Activated CD4-positive, alpha-beta T cell treated with anti-CD3 and anti-CD28 coated beads, Interleukin-10, Interleukin-2, amounts not matched to agents 100 ng/mL and 50 ng/mL, durations not matched to agents 16 hours and 8 hours (primary cell): ENCODE results near the gene SCFD2.
A peak's percentile ranks its signal among the peaks of the same experiment; 100 is the strongest.
"Not testable (repeated sequence)": the region's sequence is repeated elsewhere in the genome, so short reads cannot be mapped to it uniquely, and the experiment has no call there.

Source experiments
- DNase-seq: peaks from one replicate; pipeline ENCODE4 v3.0.0-alpha.2; 2020

SCFD2 gene

DNA sequence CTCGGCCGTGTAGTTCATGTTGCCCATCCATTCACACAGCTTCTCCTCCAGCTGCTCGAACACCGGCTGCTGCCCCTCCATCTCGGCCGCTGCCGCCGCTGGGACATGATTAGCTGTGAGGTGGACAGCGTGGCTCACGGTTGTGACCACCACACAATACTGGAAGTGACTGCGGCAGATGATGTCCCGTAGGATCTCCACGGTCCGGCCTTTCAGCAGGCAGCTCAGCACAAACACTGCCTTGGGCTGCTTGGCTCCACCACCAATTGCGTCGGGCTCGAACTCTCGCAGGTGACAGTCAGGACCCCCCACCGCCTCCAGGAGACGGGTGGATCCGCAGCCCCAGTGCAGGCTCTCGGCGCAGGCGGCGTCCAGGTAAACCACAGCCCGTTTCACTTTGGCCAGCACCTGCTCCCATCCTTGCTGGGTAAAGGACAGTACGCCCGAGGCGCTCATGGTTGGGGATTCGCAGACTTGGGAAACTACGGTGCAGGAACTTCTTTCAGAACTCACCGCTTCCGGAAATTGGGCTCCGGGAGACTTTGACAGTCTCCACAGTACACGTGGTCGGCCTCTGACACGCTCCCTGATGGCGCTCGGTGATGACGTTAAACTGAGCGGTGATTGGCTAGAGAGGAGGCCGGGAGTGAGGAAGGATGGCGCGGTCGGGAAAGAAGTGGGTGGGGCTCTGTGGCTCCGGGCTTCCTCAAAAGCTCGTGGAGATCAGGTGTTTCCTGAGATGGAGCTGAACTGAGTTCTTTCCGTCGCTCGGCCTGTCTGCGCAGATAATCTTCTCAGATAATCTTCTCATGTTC, at the start of gene SCFD2:
Gene SCFD2, minus strand, starts transcription at position 576 of the 815 bp plus-strand sequence.
- DNase-seq, result peak; percentile 98

DNA sequence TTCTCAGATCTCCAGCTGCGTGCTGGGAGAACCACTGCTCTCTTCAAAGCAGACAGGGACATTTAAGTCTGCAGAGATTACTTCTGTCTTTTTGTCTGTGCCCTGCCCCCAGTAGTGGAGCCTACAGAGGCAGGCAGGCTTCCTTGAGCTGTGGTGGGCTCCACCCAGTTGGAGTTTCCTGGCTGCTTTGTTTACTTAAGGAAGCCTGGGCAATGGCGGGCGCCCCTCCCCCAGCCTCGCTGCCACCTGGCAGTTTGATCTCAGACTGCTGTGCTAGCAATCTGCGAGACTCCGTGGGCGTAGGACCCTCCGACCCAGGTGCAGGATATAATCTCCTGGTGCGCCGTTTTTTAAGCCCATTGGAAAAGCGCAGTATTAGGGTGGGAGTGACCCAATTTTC, 43.6 kb upstream of the SCFD2 start:
- DNase-seq, result not testable (repeated sequence)

DNA sequence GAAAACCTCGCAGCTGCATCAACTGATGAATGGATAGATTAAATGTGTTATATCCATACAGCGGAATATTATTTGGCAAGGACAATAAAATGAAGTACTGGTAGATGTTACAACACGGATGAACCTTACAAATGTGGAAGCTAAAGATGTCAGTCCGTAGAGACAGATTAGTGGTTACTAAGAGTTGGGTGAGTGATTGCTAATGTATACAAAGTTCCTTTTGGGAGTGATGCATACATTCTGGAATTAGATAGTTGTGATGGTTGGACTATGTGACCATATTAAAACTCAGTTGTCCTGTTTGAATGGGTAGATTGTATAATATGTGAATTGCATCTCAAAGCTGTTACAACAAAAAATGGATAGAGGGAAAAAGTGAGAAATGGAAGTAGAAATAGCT, 14.4 kb upstream of the SCFD2 start:
- no peak for DNase-seq

DNA sequence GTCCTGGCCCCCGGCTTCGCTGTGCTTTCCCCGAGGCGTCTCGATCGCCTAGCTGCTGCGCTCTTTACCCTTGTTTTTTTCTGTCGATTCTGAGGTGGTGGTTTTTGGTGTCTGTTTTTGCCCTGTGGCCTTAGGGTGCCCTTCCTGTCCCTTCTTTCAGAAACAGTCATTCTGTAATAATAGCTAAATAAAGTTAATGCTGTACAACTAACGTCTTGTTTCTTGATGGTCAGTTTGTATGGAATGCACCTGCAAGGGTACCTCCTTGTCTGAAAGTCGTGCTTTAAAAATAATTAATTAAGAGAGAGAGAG, 12.3 kb upstream of the SCFD2 start:
- no peak for DNase-seq

DNA sequence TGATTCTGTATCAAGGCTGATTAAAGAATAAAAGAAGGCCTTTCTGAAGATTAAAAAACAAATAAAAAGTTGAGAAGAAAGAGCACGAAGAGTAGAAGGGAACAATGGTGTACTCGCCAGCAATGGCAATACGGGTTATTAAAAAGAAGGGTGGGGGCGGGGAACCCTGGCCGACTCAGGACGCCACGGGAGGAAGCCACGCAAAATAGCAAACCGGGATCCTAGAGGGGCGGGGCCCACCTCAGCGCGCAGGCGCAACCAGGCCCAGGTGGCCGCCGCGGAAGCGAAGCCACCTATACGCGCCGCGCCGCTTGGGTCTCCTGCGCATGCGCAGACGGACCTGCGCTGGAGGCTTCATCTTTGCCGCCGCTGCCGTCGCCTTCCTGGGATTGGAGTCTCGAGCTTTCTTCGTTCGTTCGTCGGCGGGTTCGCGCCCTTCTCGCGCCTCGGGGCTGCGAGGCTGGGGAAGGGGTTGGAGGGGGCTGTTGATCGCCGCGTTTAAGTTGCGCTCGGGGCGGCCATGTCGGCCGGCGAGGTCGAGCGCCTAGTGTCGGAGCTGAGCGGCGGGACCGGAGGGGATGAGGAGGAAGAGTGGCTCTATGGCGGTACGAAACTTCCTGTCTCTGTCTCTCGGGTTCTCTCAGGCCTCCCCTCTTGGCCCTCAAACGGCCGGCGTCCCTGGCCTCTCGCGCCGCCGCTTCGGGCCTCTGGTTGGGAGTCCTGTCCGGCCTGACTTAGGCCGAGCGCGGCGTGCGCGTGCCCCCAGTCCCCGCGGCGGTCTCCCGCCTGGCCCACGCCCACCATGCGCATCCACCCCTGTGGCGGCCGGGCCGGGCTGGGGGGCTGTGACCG, 11.7 kb upstream of the SCFD2 start, which contains the start of gene FIP1L1:
Gene FIP1L1, plus strand, starts transcription at position 323 of the 852 bp plus-strand sequence. Its CDS starts 198 bp downstream, at position 521.
- DNase-seq, result peak; percentile 97

DNA sequence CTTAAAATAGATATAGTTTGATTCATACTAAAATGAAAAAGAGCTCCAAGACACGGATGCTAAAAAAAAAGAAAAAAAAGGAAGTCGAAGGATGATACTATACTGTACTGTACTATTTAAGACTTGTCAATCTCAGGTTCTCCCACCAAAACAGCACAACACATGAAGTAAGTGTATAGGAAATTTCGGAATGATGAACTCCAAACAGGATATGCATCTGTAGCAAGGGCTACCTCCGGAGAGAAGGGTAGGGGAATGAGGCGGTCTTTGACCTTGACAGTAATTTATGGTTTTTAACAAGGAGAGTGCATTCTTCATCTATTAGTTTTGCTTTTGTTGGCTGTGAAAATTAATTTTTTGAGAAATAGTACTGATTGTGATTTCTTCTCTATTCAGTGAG, 11.0 kb upstream of the SCFD2 start:
- no peak for DNase-seq

DNA sequence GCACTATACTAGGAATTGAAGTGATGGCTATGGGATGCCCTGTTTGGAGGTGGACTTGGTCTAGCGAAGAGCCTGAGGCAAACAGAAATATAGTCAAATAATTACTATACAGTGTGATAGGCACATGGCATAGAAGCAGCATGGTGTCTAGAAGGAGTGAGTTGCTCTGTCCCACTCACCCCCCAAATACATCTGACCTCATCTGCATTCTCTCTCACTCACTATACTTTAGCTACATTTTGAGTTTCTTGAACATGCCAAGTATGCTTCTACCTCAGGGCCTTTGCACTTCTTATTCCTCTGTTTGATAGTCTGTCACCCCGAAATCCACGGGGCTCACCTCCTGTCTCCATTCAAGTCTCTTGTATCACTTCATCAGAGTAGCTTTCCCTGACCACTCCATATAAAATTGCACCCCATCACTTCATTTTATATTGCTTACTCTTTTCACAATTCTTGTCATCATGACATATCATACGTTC, 9.0 kb upstream of the SCFD2 start:
- no peak for DNase-seq

DNA sequence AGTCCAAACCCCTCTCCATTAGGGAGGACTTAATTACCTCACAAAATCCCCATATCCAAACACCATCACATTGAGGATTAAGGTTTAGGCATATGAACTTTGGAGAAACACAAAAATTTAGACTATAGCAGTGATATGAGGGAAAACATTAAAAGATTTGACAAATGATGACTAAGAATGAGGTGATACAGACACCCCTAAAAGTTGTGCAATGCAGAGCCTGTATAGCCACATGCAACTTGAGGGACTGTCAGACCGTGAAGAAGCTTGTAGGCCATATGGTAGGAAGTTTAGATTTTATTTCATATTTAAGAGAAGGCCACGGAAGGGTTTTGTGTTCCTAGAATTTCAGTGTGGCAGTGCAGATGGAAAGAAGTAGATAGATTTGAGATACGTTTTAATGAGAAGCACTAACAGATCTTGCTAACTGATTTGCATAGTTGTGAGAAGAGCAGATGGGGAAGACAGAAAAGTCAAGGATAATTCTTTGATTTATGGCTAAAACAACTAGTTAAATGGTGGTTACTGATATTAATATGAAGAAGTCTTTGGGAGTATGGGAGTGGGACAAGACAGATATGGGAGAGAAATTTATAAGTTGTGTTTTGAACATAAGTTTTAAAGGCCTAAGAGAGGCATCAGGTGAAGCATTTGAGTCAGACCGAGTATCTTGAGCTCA, 6.1 kb upstream of the SCFD2 start:
- DNase-seq, result no peak

DNA sequence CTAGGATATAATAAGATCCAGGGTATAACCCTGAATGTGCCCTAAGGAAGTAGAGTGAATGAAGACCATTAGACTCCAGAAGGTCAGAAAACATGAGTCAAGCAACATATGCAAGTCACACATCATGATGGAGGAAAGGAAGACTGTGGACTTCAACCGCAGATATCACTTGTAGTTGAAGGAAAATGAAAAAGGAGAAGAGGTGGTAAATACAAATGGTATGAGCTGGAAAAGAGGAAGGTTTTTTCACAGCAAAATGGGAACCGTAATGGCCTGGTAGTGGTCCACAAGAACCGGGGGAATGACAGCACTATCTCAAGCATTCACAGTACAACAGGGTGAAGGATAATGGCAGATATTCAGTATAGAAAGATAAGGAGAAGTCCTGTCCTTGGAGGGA, 5.2 kb upstream of the SCFD2 start:
- DNase-seq, result no peak

DNA sequence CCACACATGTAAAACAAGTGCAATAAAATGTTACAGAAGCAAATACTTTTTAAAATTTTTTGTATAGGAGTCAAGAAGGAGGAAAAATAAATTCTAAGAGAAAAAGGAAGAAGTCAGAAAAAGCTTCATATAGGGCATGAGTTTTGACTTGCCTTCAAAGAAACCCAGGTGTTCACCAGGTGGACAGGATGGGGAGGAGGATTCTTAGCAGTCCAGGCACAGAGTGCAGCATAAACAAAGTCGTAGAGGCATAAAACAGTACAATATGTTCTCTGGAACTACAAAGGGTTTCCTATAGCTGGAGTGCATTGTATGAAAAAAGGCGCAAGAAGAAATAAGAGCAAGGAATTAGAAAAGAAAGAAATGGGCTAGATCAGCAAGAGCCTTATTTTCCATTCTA, 1.9 kb upstream of the SCFD2 start:
- DNase-seq, result no peak

DNA sequence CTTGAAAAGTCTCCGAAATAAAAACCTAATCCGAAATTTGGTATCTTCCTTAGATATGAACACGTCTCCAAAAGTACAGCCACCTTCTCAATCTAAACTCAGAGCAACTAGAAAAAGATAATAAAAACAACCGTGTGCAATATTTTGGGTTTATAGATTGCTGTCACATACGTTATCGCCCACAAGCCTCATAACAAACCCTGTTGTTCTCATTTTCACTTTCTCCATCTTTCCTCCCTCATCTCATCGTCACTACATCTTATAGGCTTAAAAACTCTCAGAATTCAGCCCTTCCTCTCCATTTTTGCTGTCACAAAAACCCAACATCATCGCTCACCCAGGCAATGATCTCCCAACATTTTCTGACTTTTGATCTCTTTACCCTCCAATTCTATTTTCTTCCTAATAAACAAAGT, 448 bp upstream of the SCFD2 start:
- DNase-seq, result no peak

DNA sequence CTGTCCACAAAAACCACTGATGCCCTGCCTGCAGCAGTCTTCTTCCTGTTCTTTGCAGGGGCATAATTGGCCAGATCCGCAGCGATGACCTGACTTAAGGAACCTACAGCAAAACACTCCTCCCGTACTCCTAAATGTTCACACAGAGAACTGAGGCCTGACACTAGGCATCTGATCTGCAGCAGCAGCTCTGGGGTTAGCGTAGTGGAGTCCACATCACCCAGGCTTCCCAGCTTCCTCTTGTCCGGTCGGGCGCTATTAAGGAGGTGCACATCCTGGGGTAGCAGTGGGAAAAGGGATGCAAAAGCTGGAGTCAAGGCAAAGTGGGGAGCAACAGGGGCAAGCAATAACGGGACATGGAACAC, 758 bp downstream of the SCFD2 start:
- DNase-seq, result peak; percentile 28

DNA sequence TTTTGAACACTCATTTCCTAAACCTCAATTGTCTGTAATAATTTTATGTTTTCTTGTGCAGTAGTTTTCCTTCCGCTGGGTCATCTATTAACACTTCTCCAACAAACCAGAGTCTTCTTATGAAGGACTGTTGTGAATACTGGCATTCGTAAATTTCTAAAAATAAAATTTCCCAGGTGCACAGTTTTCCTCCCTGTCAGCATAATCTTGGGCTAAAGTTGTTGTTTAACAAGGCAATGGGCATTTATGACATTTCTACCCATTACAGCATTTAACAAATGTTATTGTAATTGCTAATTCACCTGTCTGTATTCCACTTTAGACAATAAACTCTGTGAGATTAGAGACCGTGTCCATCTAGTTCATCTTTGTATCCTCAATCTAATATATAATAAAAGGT, 1.2 kb downstream of the SCFD2 start:
- DNase-seq, result no peak

DNA sequence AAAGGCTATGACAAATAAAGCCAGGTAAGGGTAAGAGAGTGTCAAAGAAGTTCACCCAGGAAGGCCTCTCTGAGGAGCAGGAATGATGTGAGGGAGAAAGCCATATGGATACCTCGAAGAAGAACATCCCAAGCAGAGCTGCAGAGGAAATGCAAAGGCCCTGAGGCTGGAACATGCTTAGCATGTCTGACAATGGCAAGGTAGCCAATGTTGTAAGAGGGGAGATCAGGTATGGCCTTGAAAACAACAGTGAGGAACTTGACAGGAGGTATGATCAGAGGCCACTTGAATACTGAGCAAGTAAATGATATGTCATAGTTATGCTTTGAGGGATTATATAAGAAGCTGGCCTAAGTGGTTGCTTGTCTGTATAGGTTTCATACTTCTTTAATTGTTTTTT, 3.8 kb downstream of the SCFD2 start:
- no peak for DNase-seq

DNA sequence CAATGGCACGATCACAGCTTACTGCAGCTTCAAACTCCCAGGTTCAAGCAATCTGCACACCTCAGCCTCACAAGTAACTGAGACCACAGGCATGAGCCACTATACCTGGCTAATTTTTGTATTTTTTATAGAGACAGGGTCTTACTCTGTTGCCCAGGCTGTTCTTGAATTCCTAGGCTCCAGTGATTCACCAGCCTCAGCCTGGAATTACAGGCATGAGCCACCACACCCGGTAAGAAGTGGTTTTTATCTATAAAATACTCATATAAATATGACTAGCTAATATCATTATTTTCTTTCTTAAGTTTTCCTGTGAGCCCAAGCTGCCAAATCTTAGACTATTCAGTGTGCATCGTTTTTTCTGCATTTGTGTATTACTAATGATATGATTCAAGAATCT, 4.4 kb downstream of the SCFD2 start:
- DNase-seq, result no peak

DNA sequence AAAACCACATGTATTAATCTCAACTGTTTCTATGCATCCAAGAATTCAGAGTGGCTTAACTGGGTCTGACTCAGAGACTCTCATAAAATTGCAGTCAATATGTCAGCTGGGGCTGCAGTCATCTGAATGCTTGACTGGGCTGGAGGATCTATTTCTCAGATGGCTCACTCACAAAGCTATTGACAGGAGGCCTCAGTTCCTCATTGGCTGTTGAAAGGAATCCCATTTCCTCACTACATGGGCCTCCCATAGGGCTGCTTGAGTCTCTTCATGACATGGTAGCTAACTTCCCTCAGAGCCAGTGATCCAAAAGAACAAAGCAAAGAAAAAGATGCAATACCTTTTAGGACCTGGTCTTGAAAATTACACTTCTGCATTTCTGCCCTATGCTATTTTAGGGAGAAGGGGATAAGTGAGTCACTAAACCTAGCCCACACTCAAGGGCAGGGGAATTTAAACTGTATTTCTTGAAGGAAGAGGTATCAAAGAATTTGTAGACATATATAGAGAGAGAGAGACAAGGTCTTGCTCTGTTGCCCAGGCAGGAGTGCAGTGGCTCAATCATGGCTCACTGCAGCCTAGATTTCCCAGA, 9.8 kb downstream of the SCFD2 start:
- DNase-seq, result no peak

DNA sequence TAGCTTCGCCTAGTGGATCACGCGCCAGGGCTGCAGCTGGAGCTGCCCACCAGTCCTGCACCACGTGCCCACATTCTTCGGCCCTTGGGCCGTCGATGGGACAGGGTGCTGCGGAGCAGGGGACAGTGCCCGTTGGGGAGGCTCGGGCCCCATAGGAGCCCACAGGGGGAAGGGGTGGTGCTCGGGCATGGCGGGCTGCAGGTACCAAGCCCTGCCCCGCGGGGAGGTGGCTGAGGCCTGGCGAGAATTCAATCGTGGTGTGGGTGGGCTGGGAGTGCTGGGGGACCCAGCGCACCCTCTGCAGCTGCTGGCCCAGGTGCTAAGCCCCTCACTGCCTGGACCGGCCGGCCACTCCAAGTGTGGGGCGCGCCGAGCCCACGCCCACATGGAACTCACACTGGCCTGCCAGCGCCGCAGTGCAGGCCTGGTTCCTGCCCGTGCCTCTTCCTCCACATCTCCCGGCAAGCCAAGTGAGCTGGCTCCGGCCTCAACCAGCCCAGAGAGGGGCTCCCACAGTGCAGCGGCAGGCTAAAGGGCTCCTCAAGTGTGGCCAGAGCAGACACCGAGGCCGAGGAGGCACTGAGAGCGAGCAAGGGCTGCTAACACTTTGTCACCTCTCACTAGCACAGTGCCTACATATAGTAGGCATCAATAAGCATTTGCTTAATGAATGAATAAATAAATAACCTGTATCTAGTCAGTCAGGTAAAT, 11.7 kb downstream of the SCFD2 start:
- no peak for DNase-seq

DNA sequence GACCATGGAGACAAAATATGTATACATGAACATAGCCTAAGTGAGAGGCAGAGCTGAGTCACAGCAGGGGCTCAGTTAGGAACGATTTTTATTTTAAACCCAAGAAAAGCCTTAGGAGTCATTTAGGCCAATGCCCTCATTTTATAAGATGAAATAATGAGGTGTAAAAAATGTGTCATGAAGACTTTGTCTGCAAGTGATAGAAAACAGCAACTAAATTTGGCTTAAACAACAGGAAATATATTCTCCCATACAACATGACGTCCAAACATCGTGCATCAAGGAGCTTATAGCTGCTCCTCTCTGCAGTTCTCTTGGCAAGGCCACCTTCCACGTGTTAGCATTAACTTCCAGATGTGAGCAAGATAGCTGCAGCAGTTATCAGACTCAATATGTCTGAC, 16.8 kb downstream of the SCFD2 start:
- DNase-seq, result no peak

DNA sequence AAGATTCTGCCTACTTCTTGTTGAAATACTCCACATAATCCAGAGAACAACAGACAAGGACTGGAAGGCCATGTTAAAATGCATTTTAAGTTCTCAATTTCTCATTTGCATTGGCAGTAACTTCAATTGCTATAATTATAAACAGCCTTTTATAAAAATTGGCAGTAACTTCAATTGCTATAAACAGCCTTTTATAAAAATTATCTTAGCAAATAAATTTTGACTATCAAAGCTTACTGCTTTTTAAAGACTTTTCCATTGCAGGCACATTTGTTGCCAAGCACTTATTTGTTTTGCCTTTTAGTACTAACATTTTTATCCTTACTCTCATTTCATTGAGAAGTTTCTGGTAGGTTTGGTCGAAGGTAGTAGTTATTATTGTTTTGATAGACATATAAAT, 17.8 kb downstream of the SCFD2 start:
- no peak for DNase-seq

DNA sequence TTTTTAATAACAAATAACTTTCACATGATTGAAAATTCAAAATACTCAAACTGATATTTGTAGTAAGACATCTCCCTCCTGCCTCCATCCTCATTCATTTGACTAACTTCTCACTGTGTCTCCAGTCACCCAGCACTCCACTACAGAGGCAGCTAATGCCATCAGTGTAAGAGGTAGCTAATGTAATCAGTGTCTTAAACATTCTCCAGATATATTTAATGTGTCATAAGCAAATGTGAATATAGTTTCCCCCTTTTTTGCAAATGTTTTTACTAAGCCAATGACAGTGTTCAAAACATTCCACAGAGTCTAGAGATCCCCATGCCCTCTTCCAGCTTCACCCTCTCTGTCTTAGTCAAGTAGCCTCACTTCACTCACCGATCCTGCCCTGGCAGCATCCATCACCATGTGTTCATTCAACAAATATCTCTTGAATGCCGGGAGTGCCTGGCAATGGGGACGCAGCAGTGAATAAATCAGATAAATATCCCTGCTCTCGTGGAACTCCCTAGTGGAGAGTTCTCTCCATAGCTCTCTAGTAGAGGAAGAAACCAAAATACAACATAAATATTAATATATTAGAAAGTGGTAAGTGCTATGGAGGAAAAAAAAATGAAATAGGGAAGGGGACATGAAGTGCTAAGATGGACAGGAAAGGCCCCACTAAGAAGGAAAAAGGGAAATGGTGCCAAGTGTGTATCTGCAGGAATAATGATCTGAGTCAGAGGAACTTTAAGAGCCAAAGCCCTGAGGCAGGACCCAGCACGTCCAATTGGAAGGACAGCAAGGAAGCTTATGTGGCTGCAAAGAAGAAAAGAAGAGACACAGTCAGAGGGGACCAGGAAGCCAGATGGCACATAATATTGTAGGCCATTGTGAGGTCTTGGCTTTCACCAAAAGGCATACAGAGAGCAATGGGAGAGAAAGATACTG, 18.7 kb downstream of the SCFD2 start:
- DNase-seq, result no peak

DNA sequence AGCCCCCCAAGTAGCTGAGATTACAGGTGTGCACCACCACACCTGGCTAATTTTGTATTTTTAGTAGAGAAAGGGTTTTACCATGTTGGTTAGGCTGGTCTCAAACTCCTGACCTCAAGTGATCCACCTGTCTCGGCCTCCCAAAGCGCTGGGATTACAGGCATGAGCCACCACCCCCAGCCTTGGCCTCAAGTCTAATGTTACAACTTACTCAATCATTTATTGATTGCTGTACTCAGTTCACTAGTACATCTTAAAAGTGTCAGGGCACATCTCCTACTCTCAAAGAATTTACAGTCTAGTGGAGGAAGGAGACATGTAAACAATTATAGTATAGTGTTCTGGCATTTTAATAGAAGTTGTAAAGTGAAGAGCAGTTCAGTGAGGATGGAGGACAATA, 19.5 kb downstream of the SCFD2 start:
- DNase-seq, result not testable (repeated sequence)
